Kidney (tissue), 14 donors: ENCODE data around the gene UBTD1. TPM values are rescaled to one million over a fixed set of nuclear protein-coding genes. Genes with fewer than 3 reads are reported as not detected.

Experiments used
- DNase-seq, 5 donors: peaks; one replicate each; pipeline ENCODE4 v3.0.0-alpha.2; 2013 to 2020
- FAIRE-seq: peaks from 2 replicates; lab custom pipeline; 2012; peaks lifted over from hg19 to GRCh38; lab: Jason Lieb, UNC
- H3K27ac ChIP-seq, 2 donors: one replicate each; pipeline ENCODE4 v1.7.0; 2013; ENCODE audit warnings: low read depth in 2 of 2, low read length in 2 of 2, inconsistent platforms in 1 of 2
- H3K27me3 ChIP-seq: one replicate; pipeline ENCODE4 v1.7.1; 2013; ENCODE audit warnings: low read length, inconsistent platforms; ENCODE audit not compliant: control insufficient read depth, insufficient read depth
- H3K36me3 ChIP-seq, 3 donors: one replicate each; pipeline versions ENCODE4 v1.7.0 to v1.7.1; 2013; ENCODE audit warnings: low read length in 3 of 3, control low read depth in 1 of 3, inconsistent platforms in 1 of 3; ENCODE audit not compliant: insufficient read depth in 3 of 3, control insufficient read depth in 2 of 3
- H3K4me1 ChIP-seq, 3 donors: one replicate each; pipeline versions ENCODE4 v1.7.0 to v1.7.1; 2013; ENCODE audit warnings: low read length in 3 of 3, inconsistent platforms in 1 of 3, low read depth in 1 of 3; ENCODE audit not compliant: control insufficient read depth in 2 of 3, insufficient read depth in 2 of 3
- H3K4me3 ChIP-seq, 3 donors: one replicate each; pipeline versions ENCODE4 v1.7.0 to v1.8.1; 2013; ENCODE audit warnings: low read length in 3 of 3, control low read depth in 1 of 3, inconsistent platforms in 1 of 3
- H3K9ac ChIP-seq, 3 donors: one replicate each; pipeline versions ENCODE4 v1.7.0 to v1.7.1; 2013; ENCODE audit warnings: low read length in 3 of 3, control low read depth in 1 of 3, inconsistent platforms in 1 of 3
- H3K9me3 ChIP-seq, 3 donors: one replicate each; pipeline versions ENCODE4 v1.7.0 to v1.7.1; 2013; ENCODE audit warnings: low read length in 3 of 3, control low read depth in 1 of 3, inconsistent platforms in 1 of 3; ENCODE audit not compliant: control insufficient read depth in 2 of 3, insufficient read depth in 1 of 3
- intact Hi-C: fragments of 100-400 bp; cut with DNase I; formaldehyde crosslinking; loops from one replicate; pipeline ENCODE4 v1.11.1; 2022
- polyA plus RNA-seq: library from polyadenylated mRNA; stranded (reverse); fragments of 350-450 nt; fragmentation: Illumina TruSeq; extraction: RNeasy Lipid Tissue Mini Kit (QIAGEN cat#74804); gene quantifications from one replicate; pipeline ENCODE4 v1.2.3, GENCODE V29; 2014; ENCODE audit warnings: low read depth, low replicate concordance; ENCODE audit not compliant: insufficient read depth
- total RNA-seq: library from RNA; stranded (reverse); fragmentation: NEBNext Ultra II Directional; extraction: Animal tissue kit (Norgen Biotek cat#: 25700); gene quantifications from one replicate; pipeline ENCODE4 v1.2.1, GENCODE V29; 2021
- TF ChIP-seq, protein P1 (sequence below): IDR thresholded peaks from 3 replicates; pipeline ENCODE4 v1.5.1; 2012; ENCODE audit warnings: mild to moderate bottlenecking, moderate library complexity, borderline replicate concordance; ENCODE audit not compliant: insufficient read depth; ENCODE audit errors: extremely low read depth
- donor health status: control.
- donor health status: control.
- donor health status: control.
- donor health status: control.
- donor health status: control.
- donor health status: DM: yes; HTN: yes; CAD: no.
- donor health status: Normal renal cell carcinoma (clear cell type).

The UBTD1 gene
- total and polyA plus RNA-seq, 2 donors from 2014 or later = 17.4 to 26.1 TPM

DNA sequence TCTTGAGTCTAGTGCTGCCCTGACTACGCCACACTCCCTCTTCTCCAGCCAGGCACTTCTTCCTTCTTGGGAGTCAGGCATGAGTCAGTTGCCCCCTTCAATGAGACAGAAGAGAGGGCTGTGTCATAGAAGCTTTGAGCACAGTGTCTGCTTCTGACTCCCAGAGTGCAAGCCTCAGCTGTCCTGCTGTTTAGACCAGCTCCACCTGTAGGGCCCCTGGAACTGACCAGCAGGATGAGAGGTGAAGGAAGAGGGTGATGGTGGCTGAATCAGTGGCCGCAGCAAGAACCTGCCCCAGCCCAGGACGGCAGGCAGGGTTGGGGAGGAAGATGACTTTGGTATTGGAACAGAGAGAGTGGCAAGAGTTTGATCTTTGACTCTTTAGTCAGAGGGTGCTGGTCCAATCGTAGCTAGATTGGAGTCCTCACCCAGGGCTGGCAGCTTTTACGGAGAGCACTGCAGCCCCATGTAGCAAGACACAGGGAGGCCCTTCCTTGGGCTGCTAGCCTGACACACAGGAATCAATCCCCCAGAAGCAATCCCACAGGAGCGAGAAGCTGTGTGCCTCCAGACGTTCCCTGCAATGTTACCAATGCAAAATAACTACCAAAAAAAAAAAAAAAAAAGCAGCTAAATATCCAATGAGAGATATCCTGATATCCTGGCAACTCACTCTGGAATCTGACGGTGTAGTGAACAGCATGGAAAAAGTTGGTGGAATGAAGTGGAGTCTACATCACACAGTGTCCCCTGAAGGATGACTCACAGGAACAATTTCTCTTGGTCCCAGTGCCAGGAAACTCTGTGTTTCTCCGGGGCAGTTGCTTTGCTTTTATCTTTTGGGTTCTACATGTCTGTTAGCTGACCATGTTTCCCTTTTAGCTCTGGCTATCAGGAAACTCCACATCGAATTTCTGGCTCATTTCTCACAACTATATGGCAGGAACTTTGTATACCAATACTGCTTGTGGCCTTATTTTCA lies 97.7 kb downstream of the UBTD1 start:
- peaks cover 0 to 11% (median 0%) of the 10 kb centered on the region in 3 donors for H3K4me1 ChIP-seq
- peaks cover 0 to 19% (median 2%) of the 10 kb centered on the region in 3 donors for H3K36me3 ChIP-seq
- TF ChIP-seq, protein P1, sequence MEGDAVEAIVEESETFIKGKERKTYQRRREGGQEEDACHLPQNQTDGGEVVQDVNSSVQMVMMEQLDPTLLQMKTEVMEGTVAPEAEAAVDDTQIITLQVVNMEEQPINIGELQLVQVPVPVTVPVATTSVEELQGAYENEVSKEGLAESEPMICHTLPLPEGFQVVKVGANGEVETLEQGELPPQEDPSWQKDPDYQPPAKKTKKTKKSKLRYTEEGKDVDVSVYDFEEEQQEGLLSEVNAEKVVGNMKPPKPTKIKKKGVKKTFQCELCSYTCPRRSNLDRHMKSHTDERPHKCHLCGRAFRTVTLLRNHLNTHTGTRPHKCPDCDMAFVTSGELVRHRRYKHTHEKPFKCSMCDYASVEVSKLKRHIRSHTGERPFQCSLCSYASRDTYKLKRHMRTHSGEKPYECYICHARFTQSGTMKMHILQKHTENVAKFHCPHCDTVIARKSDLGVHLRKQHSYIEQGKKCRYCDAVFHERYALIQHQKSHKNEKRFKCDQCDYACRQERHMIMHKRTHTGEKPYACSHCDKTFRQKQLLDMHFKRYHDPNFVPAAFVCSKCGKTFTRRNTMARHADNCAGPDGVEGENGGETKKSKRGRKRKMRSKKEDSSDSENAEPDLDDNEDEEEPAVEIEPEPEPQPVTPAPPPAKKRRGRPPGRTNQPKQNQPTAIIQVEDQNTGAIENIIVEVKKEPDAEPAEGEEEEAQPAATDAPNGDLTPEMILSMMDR = no peak
- H3K9ac ChIP-seq = peak overlapping the region in 1 of 3 donors; percentile 4
- FAIRE-seq (no peak), DNase-seq (peak in 1 of 5 donors; percentile 43)
- intact Hi-C loops = no loop called here
- H3K9me3 ChIP-seq = no peaks in the 10 kb centered on the region
- no peaks in the 10 kb centered on the region for H3K27me3 ChIP-seq
- H3K27ac ChIP-seq = peak overlapping the region; percentile 5 to 61
- H3K4me3 ChIP-seq = no peak overlapping the region

DNA sequence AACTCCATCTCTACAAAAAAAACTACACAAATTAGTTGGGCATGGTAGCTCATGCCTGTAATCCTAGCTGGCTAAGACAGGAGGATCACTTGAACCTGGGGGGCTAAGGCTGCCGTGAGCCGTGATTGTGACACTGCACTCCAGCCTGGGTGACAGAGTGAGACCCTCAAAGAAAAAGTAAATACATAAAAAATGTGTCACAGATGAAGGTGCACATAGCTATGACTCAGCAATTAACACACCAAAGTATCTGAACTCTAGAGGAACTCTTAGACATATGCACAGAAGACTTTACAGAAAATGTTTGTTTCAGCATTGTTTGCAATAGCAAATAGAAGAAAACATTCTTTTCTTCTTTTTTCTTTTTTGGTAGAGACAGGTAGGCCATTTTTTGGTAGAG lies 99.1 kb downstream of the UBTD1 start:
- FAIRE-seq = no peak
- peaks cover 0 to 11% (median 0%) of the 10 kb centered on the region in 3 donors for H3K4me1 ChIP-seq
- no peaks in the 10 kb centered on the region for H3K27me3 ChIP-seq
- TF ChIP-seq, protein P1 = no peak
- H3K27ac ChIP-seq = no peak overlapping the region
- H3K4me3 ChIP-seq = no peak overlapping the region
- no peak overlapping the region for H3K9ac ChIP-seq
- H3K9me3 ChIP-seq = no peaks in the 10 kb centered on the region
- intact Hi-C loops = no loop called here
- H3K36me3 ChIP-seq = peaks cover 0 to 19% (median 2%) of the 10 kb centered on the region in 3 donors
- peak in 1 of 5 donors; percentile 4 for DNase-seq

DNA sequence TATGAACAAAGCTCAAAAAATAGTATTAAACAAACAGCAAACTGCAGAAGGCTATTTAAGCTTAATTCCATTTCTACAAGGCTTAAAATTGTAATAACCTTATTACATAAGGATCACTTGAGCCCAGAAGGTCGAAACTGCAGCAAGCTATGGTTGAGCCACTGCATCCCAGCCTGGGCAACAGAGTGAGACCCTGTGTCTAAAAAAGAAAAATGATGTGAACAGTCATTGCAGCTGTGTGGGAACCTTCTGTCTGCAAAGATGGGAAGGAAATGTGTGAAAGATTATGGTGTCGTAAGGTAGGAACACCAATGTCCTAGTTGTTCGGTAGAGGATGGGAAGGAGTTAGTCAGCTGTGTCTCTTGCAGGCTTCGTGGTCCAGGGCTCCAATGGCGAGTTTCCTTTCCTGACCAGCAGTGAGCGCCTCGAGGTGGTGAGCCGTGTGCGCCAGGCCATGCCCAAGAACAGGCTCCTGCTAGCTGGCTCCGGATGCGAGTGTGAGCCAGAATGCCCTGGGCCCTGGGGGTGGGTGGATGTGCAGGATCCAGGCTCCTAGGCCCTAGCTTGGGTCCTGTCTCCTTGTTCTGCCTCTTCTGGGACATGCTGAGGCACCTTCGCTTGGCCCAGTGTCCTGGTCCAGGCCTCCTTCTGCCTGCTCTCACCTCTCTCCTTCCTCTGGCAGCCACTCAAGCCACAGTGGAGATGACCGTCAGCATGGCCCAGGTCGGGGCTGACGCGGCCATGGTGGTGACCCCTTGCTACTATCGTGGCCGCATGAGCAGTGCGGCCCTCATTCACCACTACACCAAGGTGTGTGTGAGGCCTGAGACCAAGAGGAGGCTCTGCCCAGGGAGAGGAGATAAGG lies 99.9 kb downstream of the UBTD1 start:
- no peaks in the 10 kb centered on the region for H3K9me3 ChIP-seq
- H3K4me3 ChIP-seq = no peak overlapping the region
- no peaks in the 10 kb centered on the region for H3K27me3 ChIP-seq
- TF ChIP-seq, protein P1 = no peak
- intact Hi-C loops = no loop called here
- FAIRE-seq (no peak), DNase-seq (peak in 1 of 5 donors; percentile 73)
- peaks cover 0 to 11% (median 0%) of the 10 kb centered on the region in 3 donors for H3K4me1 ChIP-seq
- peak overlapping the region; percentile 3 to 53 for H3K27ac ChIP-seq
- no peak overlapping the region for H3K9ac ChIP-seq
- H3K36me3 ChIP-seq = peaks cover 0 to 19% (median 2%) of the 10 kb centered on the region in 3 donors
